HepG2 (cell line): ENCODE measurements around the gene ATP5PB. TPM values are rescaled to one million over a fixed set of nuclear protein-coding genes. Genes with fewer than 3 reads are reported as not detected.

ENCODE experiments used
- CHD4 ChIP-seq: fragments of 200-600 bp; sonication (generic); IDR thresholded peaks from 2 replicates; pipeline ENCODE4 v1.7.0; 2017; ENCODE audit warnings: mild to moderate bottlenecking, low read length, borderline replicate concordance
- EED ChIP-seq: sonication (generic); formaldehyde crosslinking; IDR thresholded peaks from 2 replicates; pipeline ENCODE4 v1.5.0; 2020; ENCODE audit warnings: mild to moderate bottlenecking, missing genetic modification reagents
- GFI1 ChIP-seq: sonication (generic); formaldehyde crosslinking; IDR thresholded peaks from 2 replicates; pipeline ENCODE4 v1.5.0; 2020; ENCODE audit warnings: missing genetic modification reagents, mild to moderate bottlenecking, borderline replicate concordance
- HCFC1 ChIP-seq: fragments of 150-350 bp; IDR thresholded peaks from 2 replicates; pipeline ENCODE4 v1.6.1; 2014; ENCODE audit warnings: low read depth, low read length
- HIVEP1 ChIP-seq: sonication (generic); formaldehyde crosslinking; IDR thresholded peaks from 2 replicates; pipeline ENCODE4 v1.4.0; 2020; ENCODE audit warnings: mild to moderate bottlenecking, missing genetic modification reagents
- ISL2 ChIP-seq: sonication (generic); formaldehyde crosslinking; IDR thresholded peaks from 2 replicates; pipeline ENCODE4 v1.5.0; 2020; ENCODE audit warnings: missing genetic modification reagents
- JUN ChIP-seq: sonication (generic); formaldehyde crosslinking; IDR thresholded peaks from 2 replicates; pipeline ENCODE4 v1.4.0; 2020; ENCODE audit warnings: mild to moderate bottlenecking, missing genetic modification reagents
- KMT2B ChIP-seq: IDR thresholded peaks from 2 replicates; pipeline ENCODE4 v1.6.1; 2016; ENCODE audit warnings: missing genetic modification reagents, missing compliant biosample characterization
- MEIS2 ChIP-seq: sonication (generic); formaldehyde crosslinking; IDR thresholded peaks from 2 replicates; pipeline ENCODE4 v1.9.0; 2021; ENCODE audit warnings: mild to moderate bottlenecking, missing genetic modification reagents
- PHF20 ChIP-seq: sonication (generic); formaldehyde crosslinking; IDR thresholded peaks from 2 replicates; pipeline ENCODE4 v1.5.0; 2020; ENCODE audit warnings: mild to moderate bottlenecking, missing genetic modification reagents
- PHF8 ChIP-seq: sonication (generic); formaldehyde crosslinking; IDR thresholded peaks from 2 replicates; pipeline ENCODE4 v1.5.0; 2020; ENCODE audit warnings: missing genetic modification reagents
- RARA ChIP-seq: IDR thresholded peaks from 2 replicates; pipeline ENCODE4 v1.6.1; 2016; ENCODE audit warnings: missing genetic modification reagents, missing compliant biosample characterization
- SNRNP70 ChIP-seq: fragments of 200-400 bp; formaldehyde crosslinking; IDR thresholded peaks from 2 replicates; pipeline ENCODE4 v1.6.1; 2017; ENCODE audit warnings: mild to moderate bottlenecking, low read depth, low read length, moderate library complexity
- TEAD2 ChIP-seq: sonication (generic); formaldehyde crosslinking; IDR thresholded peaks from 2 replicates; pipeline ENCODE4 v1.9.0; 2021; ENCODE audit warnings: missing genetic modification reagents
- XRCC5 ChIP-seq: fragments of 200-400 bp; formaldehyde crosslinking; optimal IDR thresholded peaks from 2 replicates; pipeline ENCODE3; 2017; ENCODE audit warnings: mild to moderate bottlenecking, low read length
- ZNF12 ChIP-seq: sonication (generic); formaldehyde crosslinking; IDR thresholded peaks from 2 replicates; pipeline ENCODE4 v1.5.0; 2020; ENCODE audit warnings: missing genetic modification reagents
- ZNF136 ChIP-seq: sonication (generic); formaldehyde crosslinking; IDR thresholded peaks from 2 replicates; pipeline ENCODE4 v1.8.1; 2022; ENCODE audit warnings: low read depth, mild to moderate bottlenecking, moderate library complexity, missing genetic modification reagents
- ZNF225 ChIP-seq: sonication (generic); formaldehyde crosslinking; IDR thresholded peaks from 2 replicates; pipeline ENCODE4 v1.4.0; 2020; ENCODE audit warnings: mild to moderate bottlenecking, missing genetic modification reagents
- ZNF251 ChIP-seq: sonication (generic); formaldehyde crosslinking; IDR thresholded peaks from 2 replicates; pipeline ENCODE4 v1.9.0; 2021; ENCODE audit warnings: mild to moderate bottlenecking, missing genetic modification reagents
- ZNF274 ChIP-seq: sonication (generic); formaldehyde crosslinking; IDR thresholded peaks from 2 replicates; pipeline ENCODE4 v1.5.1; 2020; ENCODE audit warnings: mild to moderate bottlenecking, missing genetic modification reagents
- ZNF331 ChIP-seq: sonication (generic); formaldehyde crosslinking; IDR thresholded peaks from 2 replicates; pipeline ENCODE4 v1.4.0; 2020; ENCODE audit warnings: missing genetic modification reagents
- ZNF430 ChIP-seq: sonication (generic); formaldehyde crosslinking; IDR thresholded peaks from 2 replicates; pipeline ENCODE4 v1.9.0; 2021; ENCODE audit warnings: mild to moderate bottlenecking, missing genetic modification reagents
- ZNF441 ChIP-seq: sonication (generic); formaldehyde crosslinking; IDR thresholded peaks from 2 replicates; pipeline ENCODE4 v1.7.0; 2021; ENCODE audit warnings: missing genetic modification reagents, borderline replicate concordance
- ZNF451 ChIP-seq: sonication (generic); formaldehyde crosslinking; IDR thresholded peaks from 2 replicates; pipeline ENCODE4 v1.5.0; 2020; ENCODE audit warnings: mild to moderate bottlenecking, missing genetic modification reagents
- ZNF709 ChIP-seq: sonication (generic); formaldehyde crosslinking; IDR thresholded peaks from 2 replicates; pipeline ENCODE4 v1.5.0; 2020; ENCODE audit warnings: mild to moderate bottlenecking, missing genetic modification reagents
- ZSCAN20 ChIP-seq: sonication (generic); formaldehyde crosslinking; IDR thresholded peaks from 2 replicates; pipeline ENCODE4 v1.4.0; 2020; ENCODE audit warnings: missing genetic modification reagents, mild to moderate bottlenecking, borderline replicate concordance
- polyA plus RNA-seq, 8 experiments: library from polyadenylated mRNA; depleted of rRNA in 3 of 8; stranded (reverse) in 7 of 8; unstranded in 1 of 8; fragments of >200 nt; fragmentation: Illumina TruSeq in 4 of 8; extraction: Trizol in 4 of 8; gene quantifications; 2 replicates each; pipeline versions ENCODE4 v1.2.1 to v1.2.3, GENCODE V29; 2011 to 2016; ENCODE audit warnings: low read depth in 4 of 8, missing spikeins in 1 of 8, mixed read lengths in 1 of 8; ENCODE audit not compliant: insufficient read depth in 1 of 8
- total RNA-seq, 5 experiments: library from RNA; depleted of rRNA; stranded (reverse); fragments of >200 nt; fragmentation: Illumina TruSeq; extraction: Trizol; gene quantifications; 2 replicates each; pipeline ENCODE4 v1.2.3, GENCODE V29; 2016; ENCODE audit warnings: low read depth in 1 of 5
- TF ChIP-seq, protein P1 (sequence below): sonication (generic); formaldehyde crosslinking; IDR thresholded peaks from 2 replicates; pipeline ENCODE4 v1.4.0; 2020; ENCODE audit warnings: missing genetic modification reagents, mild to moderate bottlenecking, borderline replicate concordance
- TF ChIP-seq, protein P2 (sequence below): sonication (generic); formaldehyde crosslinking; IDR thresholded peaks from 2 replicates; pipeline ENCODE4 v1.4.0; 2020; ENCODE audit warnings: mild to moderate bottlenecking, missing genetic modification reagents

ATP5PB gene
- total and polyA plus RNA-seq, 2 of the 13 experiments (the other 11 are each of a cell fraction or from before 2014, with no cell fraction given): 297 to 541 TPM

DNA sequence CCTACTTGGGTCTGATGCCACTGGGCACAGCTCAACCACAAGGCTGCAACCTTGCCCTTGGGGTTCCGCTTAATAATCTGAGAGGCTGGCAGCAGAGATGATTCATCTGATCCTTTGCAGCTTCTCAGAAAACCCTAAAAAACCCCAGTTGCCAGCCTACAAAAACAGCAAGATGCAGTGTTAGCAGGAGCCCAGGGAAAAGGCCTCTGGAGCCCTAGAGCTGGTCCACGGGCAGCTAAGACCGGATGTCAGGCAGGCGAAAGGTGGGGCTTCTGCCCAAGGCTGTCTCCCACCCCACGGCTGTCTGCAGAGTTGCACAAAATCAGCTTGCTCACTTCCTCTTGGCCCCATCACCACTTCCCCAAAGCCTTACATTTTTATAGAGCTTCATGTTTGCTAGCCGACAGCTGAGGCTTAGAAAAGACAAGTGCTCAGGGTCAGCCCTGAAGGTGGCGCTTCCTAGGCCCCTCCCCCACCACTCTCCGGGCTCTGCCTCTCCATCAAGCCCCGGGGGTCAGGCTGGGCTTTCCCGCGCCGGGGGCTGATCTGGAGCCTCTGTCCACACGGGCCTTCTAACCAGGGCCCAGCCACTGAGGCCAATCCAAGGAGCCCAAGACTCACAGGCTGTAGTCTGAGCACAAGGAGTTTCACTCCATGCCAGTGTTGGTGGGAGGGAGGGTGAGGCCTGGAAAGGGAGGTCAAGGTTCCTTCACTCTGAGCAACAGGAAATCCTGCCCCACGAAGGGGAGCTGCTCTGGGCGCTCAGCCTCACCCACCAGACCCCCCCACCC is 58.3 kb downstream of the ATP5PB start (continued):
- no peak for TF ChIP-seq CHD4
- 0 out of 2 replicates have a peak, but pooled peaks have one; percentile 22 for TF ChIP-seq RARA (CRISPR knock-in tag)
- 0 out of 2 replicates have a peak, but pooled peaks have one; percentile 19 for TF ChIP-seq ZNF451
- peak; percentile 60 for TF ChIP-seq ZNF709 (CRISPR knock-in tag)
- peak; percentile 72 for TF ChIP-seq PHF8 (CRISPR knock-in tag)
- TF ChIP-seq TEAD2 (CRISPR knock-in tag): no peak
- no peak for TF ChIP-seq GFI1 (CRISPR knock-in tag)
- TF ChIP-seq ZNF274 (CRISPR knock-in tag): peak; percentile 66
- TF ChIP-seq ZSCAN20 (CRISPR knock-in tag): 0 out of 2 replicates have a peak, but pooled peaks have one; percentile 24
- TF ChIP-seq ZNF251 (CRISPR knock-in tag): no peak
- no peak; the same call in none of the 2 replicates for TF ChIP-seq KMT2B (CRISPR knock-in tag)
- no peak for TF ChIP-seq SNRNP70
- TF ChIP-seq PHF20 (CRISPR knock-in tag): peak; percentile 58
- TF ChIP-seq EED (CRISPR knock-in tag): peak; percentile 74; the same call in 1 of the 2 replicates
- TF ChIP-seq HIVEP1 (CRISPR knock-in tag): peak; percentile 69; the same call in 1 of the 2 replicates
- peak; percentile 81; the same call in 1 of the 2 replicates for TF ChIP-seq ZNF136 (CRISPR knock-in tag)
- TF ChIP-seq HCFC1: no peak; the same call in 1 of the 2 replicates
- TF ChIP-seq ZNF441 (CRISPR knock-in tag): no peak
- TF ChIP-seq JUN (CRISPR knock-in tag): no peak
- peak; percentile 44; the same call in 1 of the 2 replicates for TF ChIP-seq MEIS2 (CRISPR knock-in tag)
- TF ChIP-seq, protein P1, sequence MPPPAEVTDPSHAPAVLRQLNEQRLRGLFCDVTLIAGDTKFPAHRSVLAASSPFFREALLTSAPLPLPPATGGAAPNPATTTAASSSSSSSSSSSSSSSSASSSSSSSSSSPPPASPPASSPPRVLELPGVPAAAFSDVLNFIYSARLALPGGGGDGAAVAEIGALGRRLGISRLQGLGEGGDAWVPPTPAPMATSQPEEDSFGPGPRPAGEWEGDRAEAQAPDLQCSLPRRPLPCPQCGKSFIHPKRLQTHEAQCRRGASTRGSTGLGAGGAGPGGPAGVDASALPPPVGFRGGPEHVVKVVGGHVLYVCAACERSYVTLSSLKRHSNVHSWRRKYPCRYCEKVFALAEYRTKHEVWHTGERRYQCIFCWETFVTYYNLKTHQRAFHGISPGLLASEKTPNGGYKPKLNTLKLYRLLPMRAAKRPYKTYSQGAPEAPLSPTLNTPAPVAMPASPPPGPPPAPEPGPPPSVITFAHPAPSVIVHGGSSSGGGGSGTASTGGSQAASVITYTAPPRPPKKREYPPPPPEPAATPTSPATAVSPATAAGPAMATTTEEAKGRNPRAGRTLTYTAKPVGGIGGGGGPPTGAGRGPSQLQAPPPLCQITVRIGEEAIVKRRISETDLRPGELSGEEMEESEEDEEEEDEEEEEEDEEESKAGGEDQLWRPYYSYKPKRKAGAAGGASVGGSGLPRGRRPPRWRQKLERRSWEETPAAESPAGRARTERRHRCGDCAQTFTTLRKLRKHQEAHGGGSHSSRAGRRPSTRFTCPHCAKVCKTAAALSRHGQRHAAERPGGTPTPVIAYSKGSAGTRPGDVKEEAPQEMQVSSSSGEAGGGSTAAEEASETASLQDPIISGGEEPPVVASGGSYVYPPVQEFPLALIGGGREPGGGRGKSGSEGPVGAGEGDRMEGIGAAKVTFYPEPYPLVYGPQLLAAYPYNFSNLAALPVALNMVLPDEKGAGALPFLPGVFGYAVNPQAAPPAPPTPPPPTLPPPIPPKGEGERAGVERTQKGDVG (CRISPR knock-in tag): no peak
- TF ChIP-seq ZNF331 (CRISPR knock-in tag): 0 out of 2 replicates have a peak, but pooled peaks have one; percentile 7
- TF ChIP-seq, protein P2, sequence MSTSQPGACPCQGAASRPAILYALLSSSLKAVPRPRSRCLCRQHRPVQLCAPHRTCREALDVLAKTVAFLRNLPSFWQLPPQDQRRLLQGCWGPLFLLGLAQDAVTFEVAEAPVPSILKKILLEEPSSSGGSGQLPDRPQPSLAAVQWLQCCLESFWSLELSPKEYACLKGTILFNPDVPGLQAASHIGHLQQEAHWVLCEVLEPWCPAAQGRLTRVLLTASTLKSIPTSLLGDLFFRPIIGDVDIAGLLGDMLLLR (CRISPR knock-in tag): no peak
- TF ChIP-seq ZNF430 (CRISPR knock-in tag): no peak
- peak; percentile 75 for TF ChIP-seq ZNF225 (CRISPR knock-in tag)
- TF ChIP-seq ZNF12 (CRISPR knock-in tag): no peak
- peak; percentile 6 for TF ChIP-seq XRCC5
- TF ChIP-seq ISL2 (CRISPR knock-in tag): peak; percentile 35; the same call in 1 of the 2 replicates
